OCI-LY3 (cell line): Measurements from ENCODE around the gene HDGFL2.

ENCODE experiments used
- H2AFZ ChIP-seq: fragments of 200-600, 300-600 bp; shearing (Covaris generic); 2 replicates; pipeline ENCODE4 v1.6.0; 2014; ENCODE audit warnings: antibody characterized with exemption, low read depth, low read length
- H3K27ac ChIP-seq: fragments of 200-600, 300-600 bp; sonication (generic); 2 replicates; pipeline ENCODE4 v1.5.1; 2014; ENCODE audit warnings: mild to moderate bottlenecking, low read length, moderate library complexity, mixed read lengths
- H3K27me3 ChIP-seq: fragments of 200-600, 300-600 bp; sonication (generic); 2 replicates; pipeline ENCODE4 v1.6.1; 2014; ENCODE audit warnings: low read depth, low read length, mixed read lengths
- H3K36me3 ChIP-seq: fragments of 200-600, 300-600 bp; sonication (generic); replicated peaks from 2 replicates; pipeline ENCODE3; 2014; ENCODE audit warnings: low read depth, low read length, mixed read lengths
- H3K4me1 ChIP-seq: fragments of 300-600, 200-600 bp; sonication (generic); 2 replicates; pipeline ENCODE4 v1.6.1; 2014; ENCODE audit warnings: low read length, mixed read lengths
- H3K4me2 ChIP-seq: fragments of 200-600, 300-600 bp; sonication (generic); 2 replicates; pipeline ENCODE4 v1.6.1; 2014; ENCODE audit warnings: low read length, mixed read lengths
- H3K4me3 ChIP-seq: fragments of 300-600, 200-600 bp; sonication (generic); 2 replicates; pipeline ENCODE4 v1.5.1; 2014; ENCODE audit warnings: antibody characterized with exemption, mild to moderate bottlenecking, low read length, moderate library complexity
- H3K79me2 ChIP-seq: fragments of 300-600, 200-600 bp; shearing (Covaris generic); 2 replicates; pipeline ENCODE4 v1.6.1; 2014; ENCODE audit warnings: mild to moderate bottlenecking, low read length, mixed read lengths
- H3K9ac ChIP-seq: fragments of 300-600, 200-600 bp; shearing (Covaris generic); 2 replicates; pipeline ENCODE4 v1.6.0; 2014; ENCODE audit warnings: mild to moderate bottlenecking, low read length, moderate library complexity
- H3K9me3 ChIP-seq: fragments of 200-600, 300-600 bp; shearing (Covaris generic); 2 replicates; pipeline ENCODE4 v1.6.1; 2014; ENCODE audit warnings: low read length, mixed read lengths; ENCODE audit not compliant: insufficient read depth
- H4K20me1 ChIP-seq: fragments of 200-600, 300-600 bp; sonication (generic); 2 replicates; pipeline ENCODE4 v1.6.1; 2016; ENCODE audit warnings: low read length, mixed read lengths; ENCODE audit not compliant: insufficient read depth
- CTCF ChIP-seq: fragments of 200-600, 300-600 bp; sonication (generic); IDR thresholded peaks from 2 replicates; pipeline ENCODE4 v1.5.1; 2014; ENCODE audit warnings: antibody characterized with exemption, low read length, low read depth
- EZH2phosphoT487 ChIP-seq: fragments of 200-600 bp; shearing (Covaris generic); IDR thresholded peaks from 2 replicates; pipeline ENCODE4 v1.6.1; 2018; ENCODE audit warnings: antibody characterized with exemption, mixed run types, low read depth

HDGFL2 gene

GRCh38 chr19:4543842-4544647 is 71.9 kb downstream of the HDGFL2 start:
- Histone ChIP-seq H3K4me1 (peaks cover 26% of the 10 kb centered on the region), H3K4me2 (no peak overlapping the region), H3K9me3 (no peaks in the 10 kb centered on the region), H3K27me3 (no peaks in the 10 kb centered on the region), H3K79me2 (no peaks in the 10 kb centered on the region), H3K4me3 (no peak overlapping the region), H3K27ac (no peak overlapping the region), H4K20me1 (no peaks in the 10 kb centered on the region), H3K9ac (no peak overlapping the region), H2AFZ (no peak overlapping the region), H3K36me3 (peaks cover 5% of the 10 kb centered on the region)
- no peak for TF ChIP-seq EZH2phosphoT487
- no peak for TF ChIP-seq CTCF

DNA sequence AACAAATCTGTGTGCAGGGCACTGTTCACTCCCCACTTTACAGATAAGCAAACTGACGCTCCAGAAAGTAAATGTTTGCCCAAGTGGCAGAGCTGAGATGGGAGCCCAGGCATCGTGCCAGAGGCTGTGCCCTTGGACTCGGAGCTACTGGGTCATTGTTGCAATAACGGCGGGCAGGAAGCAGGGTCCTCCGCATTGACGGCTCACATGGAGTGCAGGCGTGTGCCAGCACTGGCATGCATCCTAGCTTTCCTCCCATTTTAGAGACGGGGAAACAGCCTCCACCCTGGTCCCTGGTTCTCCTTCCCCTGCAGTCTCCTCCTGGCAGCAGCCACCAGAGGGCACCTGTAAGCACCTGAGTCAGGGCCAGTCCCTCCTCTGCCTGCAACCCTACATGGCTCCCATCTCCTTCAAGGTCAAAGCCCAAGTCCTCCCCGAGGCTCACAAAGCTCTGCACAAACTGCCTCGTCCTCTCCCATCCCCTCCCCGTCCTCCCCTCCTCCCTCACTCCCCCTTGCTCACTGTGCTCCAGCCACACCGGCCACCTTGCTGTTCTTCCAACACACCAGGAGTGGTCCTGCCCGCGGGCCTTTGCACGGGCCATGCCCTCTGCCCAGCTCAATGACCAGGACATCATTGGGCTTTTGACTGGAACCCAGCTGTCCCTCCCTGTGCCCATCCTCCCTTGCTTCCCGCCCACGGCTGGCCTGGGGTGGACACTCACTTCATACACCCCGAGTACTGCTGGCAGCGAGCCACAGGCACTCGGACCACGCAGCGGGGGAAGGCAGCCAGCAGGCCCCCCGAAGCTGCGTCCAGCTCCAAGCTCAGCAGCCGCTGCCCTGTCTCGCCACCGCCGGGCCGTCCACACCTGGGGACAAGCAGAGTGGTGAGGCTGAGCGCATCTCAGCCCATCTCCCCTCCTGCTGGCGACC is 75.5 kb downstream of the HDGFL2 start:
- H3K79me2 ChIP-seq: no peaks in the 10 kb centered on the region
- peaks cover 8% of the 10 kb centered on the region; the same call in 1 of the 2 replicates for H3K4me1 ChIP-seq
- no peaks in the 10 kb centered on the region for H3K27me3 ChIP-seq
- H2AFZ ChIP-seq: no peak overlapping the region
- no peak overlapping the region for H3K9ac ChIP-seq
- TF ChIP-seq CTCF (peak; percentile 57), EZH2phosphoT487 (no peak)
- no peak overlapping the region for H3K4me2 ChIP-seq
- no peak overlapping the region for H3K27ac ChIP-seq
- no peak overlapping the region for H3K4me3 ChIP-seq
- H3K9me3 ChIP-seq: no peaks in the 10 kb centered on the region
- H3K36me3 ChIP-seq: peaks cover 15% of the 10 kb centered on the region
- no peaks in the 10 kb centered on the region; the same call in 1 of the 2 replicates for H4K20me1 ChIP-seq

DNA sequence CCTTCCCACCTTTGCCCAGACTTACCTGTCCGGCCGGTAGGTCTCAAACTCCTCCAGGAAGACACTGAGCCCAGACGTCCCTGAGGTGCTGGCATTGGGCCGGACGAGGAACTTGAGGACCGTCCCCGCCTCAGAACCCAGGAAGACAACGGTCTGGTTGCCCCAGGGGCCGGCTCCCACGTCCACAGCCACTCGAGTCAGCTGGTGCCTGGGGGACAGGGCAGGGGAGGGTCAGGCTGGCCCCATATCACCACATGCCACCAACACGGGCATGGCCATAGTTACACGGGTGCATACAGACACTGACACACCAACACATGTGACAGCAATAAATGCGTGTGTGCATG is 76.1 kb downstream of the HDGFL2 start:
- Histone ChIP-seq H3K36me3 (peaks cover 22% of the 10 kb centered on the region), H3K9ac (no peak overlapping the region), H3K9me3 (no peaks in the 10 kb centered on the region), H3K27ac (no peak overlapping the region), H2AFZ (no peak overlapping the region), H3K4me1 (peaks cover 2% of the 10 kb centered on the region; the same call in 1 of the 2 replicates), H3K79me2 (no peaks in the 10 kb centered on the region), H3K4me3 (no peak overlapping the region), H3K4me2 (no peak overlapping the region), H3K27me3 (no peaks in the 10 kb centered on the region), H4K20me1 (no peaks in the 10 kb centered on the region; the same call in 1 of the 2 replicates)
- TF ChIP-seq EZH2phosphoT487 (no peak), CTCF (no peak)

DNA sequence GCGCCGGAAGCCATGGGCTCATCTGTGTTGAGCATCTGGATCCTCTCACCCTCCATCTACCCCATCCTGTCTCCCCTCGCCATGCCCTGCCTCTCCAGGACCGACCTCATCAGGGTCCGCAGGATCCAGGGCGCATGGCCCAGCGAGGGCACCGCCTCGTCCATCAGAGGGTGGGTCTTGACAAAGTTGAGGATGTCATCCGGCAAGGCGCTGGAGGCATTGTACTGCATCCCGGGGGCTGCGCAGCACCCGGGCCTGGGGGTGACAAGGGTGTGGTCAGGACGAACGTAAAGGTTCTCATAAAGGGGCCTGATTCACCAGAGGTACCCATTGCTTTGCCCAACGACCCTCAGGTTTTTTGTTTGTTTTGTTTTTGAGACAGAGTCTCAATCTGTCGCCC is 77.9 kb downstream of the HDGFL2 start:
- H3K27ac ChIP-seq: no peak overlapping the region
- no peak overlapping the region for H3K4me3 ChIP-seq
- H4K20me1 ChIP-seq: no peaks in the 10 kb centered on the region; the same call in 1 of the 2 replicates
- no peak overlapping the region for H3K4me2 ChIP-seq
- no peaks in the 10 kb centered on the region for H3K4me1 ChIP-seq
- H3K36me3 ChIP-seq: peaks cover 37% of the 10 kb centered on the region
- no peak overlapping the region for H3K9ac ChIP-seq
- H2AFZ ChIP-seq: no peak overlapping the region
- H3K79me2 ChIP-seq: no peaks in the 10 kb centered on the region
- TF ChIP-seq CTCF: no peak
- no peaks in the 10 kb centered on the region for H3K27me3 ChIP-seq
- no peaks in the 10 kb centered on the region for H3K9me3 ChIP-seq
